ENCODE data around the gene MMRN2.

The MMRN2 gene

DNA sequence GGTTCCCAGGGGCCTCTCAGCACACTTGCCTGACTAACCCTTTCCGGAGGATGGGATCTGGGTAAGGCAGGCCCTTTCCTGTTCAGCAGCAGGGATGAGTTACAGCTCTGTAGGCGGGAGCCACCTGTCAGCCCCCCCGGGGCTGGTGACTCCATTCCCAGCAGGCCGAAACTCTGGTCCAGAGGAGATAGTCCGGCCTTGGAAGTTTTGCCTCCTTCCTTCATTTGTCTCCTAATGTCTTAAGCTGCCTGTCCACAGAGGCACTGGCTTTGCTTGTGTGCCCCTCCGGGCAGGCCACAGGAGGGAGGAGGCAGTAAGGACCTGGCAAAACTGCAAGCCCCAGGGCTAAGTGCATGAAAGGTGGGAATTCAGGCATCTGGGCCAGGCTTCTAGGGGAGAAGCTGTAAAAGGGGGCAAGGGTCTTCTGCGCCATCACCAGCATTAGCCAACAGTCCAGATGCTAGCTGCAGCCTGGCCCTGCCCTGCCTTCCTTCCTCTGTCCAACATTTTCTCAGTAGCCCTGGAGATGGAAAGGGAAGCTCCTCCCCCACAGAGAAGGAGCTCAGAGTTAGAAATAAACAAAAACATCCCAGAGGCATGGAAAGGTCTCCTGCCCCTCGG lies 12.1 kb upstream of the MMRN2 start:
- no peak for DNase-seq

DNA sequence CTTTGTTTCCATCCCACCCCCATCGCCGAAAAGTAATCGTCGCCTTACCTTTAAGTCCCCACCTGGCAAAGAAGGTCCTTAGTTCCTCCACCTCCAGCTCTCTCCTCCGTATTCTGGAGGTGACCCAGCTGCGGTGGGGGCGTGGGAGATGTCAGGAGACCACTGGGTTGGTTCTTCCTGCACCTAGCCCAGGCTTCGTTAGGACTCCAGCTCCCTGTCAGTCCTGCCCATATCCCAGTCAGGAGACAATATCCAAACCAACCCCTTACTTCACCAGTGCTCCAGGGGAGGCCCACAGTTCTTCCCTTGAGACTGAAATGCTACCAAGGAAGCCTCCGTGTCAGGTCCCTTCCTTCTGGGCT lies 11.6 kb upstream of the MMRN2 start:
- no peak for DNase-seq

DNA sequence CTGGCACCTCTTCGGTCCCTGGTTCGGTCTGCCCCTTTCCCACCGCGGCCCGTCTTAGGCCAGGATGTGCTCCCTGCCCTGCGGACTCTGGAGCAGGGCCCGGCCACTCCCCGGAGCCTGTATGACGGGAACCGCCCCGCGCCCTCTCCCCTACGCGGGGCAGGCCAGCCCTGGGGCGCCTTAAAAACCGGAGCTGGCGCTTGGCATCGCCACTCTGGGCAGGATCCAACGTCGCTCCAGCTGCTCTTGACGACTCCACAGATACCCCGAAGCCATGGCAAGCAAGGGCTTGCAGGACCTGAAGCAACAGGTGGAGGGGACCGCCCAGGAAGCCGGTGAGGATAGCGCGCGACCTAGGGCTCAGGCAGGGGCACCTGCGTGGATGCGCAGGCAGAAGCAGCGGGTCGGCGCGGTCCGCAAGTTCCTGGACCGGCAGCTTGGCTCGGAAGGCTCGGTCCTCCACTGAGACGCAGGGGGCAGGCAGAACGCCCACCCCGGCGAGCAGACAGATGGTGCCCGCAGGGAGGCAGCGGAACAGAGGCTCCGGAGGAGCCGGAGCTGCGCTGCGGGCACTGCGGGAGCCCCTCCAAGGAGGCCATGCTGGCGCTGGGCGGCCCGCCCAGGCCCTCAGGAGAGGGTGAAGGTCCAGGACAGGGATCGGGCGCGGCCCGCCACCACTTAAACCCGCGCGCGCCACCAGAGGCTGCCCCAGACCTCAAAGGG lies 11.0 kb upstream of the MMRN2 start, which contains the start of gene ADIRF:
TSS of gene ADIRF (plus strand) at position 212 of the 723 bp plus-strand sequence. CDS start at position 275, 63 bp downstream.
- DNase-seq = no peak

DNA sequence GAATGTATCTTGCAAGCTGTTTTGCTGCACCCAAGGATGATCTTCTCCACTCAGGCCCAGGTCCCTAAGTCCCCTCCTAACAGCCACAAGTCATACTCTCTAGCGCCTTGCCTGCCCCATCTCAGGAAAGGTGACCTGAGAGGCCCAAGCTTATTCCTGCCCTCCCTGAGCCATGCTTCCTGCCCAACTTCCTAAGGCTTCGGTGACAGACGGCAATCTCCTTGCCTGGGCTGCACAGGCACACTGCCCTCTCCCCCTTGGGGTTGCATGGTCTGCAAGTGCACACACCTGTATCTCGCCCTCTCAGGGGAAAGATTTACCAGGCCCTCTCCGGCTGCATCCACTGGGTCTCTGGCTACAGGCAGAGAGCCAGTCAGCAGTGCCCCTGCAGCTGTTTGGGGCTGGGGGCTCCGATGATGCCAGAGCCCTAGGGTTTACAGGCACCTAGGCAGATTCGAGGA lies 10.1 kb upstream of the MMRN2 start:
- DNase-seq = no peak

DNA sequence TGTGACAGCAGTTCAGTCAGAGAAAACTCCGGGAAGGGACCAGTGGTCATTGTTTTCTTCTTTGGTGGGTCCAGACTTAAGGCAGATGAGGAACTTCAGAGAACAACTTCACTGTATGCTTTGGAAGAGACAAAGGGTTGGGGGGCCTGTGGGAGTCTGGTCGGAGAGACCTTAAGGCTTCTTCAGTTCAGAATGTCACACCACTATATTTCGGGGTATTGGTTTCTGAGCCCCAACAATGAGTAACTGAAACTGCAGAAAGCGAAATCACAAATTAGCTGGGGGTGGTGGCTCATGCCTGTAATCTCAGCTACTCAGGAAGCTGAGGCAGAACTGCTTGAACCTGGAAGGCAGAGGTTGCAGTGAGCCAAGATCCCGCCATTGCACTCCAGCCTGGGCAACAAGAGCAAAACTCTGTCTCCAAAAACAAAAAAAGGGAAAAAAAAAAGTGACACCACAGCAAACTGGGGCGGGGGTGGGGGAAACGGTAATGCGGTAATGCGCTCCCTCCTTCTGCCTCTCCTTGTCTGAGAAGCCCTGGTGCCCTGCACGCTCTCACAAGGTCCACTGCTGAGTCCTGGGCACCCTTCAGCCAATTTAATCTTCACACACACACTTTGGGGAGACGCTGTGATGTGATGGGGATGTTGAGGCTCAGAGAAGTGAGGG lies 8.7 kb upstream of the MMRN2 start:
- DNase-seq = peak in 1 of 2 experiments; percentile 22

DNA sequence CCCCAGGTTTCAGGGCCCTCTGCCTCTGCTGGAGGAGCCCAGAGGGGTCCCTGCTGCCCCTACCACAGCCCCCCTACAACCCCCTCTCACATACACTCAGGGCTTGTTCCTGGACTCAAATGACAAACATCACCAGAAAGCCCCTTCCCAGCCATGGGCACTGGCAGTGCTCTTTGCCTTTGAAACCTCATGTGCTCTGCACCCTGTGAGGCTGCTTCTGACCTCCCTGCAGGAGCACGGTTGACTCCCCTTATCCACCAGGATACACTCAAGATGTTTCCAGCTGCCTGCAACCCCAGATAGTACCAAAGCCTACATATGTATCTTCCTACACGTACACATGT lies 7.4 kb upstream of the MMRN2 start:
- DNase-seq = no peak

DNA sequence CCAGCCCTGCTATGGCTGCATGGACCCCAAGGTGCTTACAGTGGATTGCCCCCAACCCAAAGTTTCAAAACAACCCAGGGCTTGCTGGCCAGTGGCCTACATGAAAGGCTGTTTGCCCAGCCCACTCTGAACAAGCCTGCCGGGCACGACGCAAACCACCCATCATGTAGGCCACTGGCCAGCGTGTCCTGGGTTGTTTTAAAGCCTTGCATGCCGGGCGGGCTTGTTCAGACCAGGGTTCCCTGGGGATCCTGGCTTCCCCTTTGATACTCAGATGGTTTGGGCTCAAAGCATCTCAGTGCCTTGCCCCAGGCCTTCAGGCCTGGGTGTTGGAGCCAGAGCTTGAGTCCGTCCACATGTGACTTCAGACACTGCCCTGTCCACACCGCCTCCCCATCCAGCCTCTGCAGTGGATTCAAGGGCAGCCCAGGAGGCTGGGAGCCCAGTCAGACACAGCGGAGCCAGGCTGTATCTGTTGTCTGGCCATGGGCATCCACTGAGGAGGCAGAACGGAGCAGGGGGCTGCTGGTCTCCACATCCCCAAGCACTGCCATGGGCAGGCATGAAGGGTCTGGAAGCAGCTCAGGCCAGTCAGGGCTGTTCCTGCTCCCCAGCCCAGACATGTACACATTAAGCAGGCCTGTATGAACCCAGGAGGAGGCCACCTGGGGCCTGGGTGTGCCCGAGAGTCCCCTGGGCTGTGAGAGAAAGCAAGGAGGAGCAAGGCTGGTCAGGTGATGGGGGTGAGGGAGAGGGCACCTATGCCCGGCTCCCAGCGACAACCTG lies 6.8 kb upstream of the MMRN2 start:
- no peak for DNase-seq

DNA sequence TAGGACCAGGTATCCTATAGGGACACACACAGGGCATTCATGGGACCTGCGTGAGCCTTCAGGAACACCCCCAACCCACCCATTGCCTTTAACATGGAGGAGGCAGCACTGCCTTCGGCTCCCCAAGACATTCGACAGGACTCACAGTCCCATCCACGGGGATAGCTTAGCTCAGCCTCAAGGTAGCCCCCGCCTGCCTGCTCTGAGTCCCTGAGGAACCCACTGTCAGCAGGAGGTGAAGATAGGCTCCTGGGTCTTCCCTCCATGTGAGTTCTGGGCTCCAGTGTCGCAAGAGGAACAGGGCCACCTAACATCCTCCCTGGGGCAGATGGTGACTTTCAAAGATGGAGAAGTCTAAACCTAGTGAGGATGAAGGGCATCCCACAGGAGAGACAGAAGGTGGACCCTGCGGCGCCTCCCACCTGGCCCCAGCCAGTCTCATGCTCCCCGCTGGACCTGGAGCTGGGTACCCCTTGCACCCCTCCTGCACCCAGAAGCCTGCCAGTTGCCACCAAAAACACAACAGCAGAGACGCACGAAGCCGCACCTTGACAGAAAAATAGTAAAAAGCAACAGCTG lies 6.0 kb upstream of the MMRN2 start:
- DNase-seq = no peak

DNA sequence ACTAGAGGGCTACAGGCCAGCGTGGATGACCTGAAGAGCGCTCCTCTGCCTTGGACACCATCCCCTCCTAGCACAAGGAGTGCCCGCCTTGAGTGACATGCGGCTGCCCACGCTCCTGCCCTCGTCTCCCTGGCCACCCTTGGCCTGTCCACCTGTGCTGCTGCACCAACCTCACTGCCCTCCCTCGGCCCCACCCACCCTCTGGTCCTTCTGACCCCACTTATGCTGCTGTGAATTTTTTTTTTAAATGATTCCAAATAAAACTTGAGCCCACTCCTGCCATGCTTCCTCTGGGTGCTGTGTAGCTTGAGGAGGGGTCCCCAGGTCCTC lies 5.5 kb upstream of the MMRN2 start:
- no peak for DNase-seq

DNA sequence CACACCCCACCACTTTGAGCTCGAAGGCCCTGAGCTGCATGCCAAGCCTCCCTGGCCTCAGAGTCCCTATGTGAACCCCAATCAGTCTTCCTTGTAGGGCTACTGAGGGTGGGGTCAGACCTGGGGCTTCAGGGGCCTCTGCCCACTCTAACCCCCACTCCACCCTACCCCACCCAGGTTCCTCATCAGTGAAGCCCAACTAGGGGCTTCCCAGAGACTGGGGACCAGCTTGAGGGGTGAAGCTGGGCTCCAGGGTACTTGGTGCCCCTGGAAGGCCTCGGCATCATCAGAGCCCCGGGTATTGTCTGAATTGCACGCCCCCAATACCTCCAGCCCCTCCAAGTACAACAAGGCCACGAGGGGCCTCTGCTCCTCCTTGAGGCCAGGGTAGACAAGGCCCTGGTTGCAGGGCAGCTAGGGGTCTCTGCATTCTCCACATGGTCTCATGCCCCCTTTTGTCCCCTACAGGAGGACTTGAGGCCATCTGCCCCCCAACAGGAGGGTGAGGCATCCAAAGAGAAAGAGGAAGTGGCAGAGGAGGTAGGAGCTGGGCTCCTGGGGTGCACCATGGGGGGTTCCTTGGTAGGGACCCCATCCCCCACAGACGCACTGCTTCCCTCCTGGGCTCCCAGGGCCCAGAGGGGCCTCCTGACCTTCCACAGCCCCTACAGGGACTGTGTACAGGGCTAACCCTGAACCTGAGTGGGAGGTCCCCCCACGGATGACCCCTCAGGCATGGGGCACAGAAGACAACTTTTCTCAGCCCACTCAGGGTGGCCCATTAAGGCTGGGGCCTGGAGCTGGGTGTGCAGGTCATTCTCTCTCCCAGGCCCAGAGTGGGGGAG lies 4.9 kb upstream of the MMRN2 start:
- DNase-seq = no peak

DNA sequence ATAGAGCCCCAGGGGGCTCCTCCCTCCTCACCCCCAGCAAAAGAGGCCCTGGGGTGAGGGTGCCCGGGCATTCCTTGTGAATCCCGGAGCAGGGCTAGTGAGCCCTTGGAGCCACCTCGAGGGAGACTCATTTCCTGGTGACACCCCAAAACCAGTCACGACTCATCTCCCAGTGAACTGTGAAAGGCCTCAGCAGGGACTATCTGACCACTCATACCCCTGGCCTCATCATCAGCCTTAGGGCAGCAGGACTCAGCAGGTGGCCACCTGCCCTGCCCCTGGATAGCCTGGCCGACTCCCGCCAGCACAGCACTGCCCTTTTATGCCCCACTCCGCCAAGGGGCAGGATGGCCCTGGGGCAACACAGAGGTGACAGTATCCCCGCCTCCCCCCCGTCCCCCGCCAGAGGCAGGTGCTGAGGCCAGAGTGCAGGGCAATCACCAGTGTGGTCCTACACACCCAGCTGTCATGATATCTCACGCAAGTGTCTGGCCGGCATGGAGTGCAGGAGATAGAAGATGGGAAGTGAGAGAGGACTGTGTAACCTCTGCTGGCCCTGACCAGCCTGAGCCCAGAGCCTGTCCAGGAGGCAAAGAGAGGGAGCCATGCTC lies 4.2 kb upstream of the MMRN2 start:
- no peak for DNase-seq

DNA sequence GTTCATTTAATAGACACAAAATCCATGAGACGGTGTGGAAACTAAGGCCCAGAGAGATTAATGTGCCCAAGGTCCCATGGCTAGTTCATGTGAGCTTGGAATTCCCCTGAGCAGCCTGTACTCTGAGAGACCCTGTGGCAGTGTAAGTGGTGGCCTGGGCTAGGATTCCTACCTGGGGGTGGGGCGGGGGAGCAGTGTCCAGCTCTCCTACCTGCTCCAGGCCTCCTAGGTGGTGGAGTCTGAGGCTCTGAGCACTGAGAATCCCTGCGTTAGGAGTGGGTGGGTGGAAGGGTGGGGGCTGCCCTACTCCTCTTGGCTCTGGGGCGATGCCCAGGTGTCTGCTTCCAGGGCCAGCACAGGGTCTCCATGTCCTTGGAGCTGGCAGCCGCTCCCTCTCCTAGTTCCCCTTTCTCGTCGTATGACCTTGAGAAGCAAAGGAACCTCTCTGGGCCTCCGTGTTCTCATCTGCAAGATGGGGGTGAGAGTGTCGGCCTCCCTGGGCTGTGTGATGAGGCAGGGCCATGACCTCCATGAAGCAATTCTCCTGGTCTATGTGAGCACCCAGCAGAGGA lies 3.5 kb upstream of the MMRN2 start:
- DNase-seq = no peak

DNA sequence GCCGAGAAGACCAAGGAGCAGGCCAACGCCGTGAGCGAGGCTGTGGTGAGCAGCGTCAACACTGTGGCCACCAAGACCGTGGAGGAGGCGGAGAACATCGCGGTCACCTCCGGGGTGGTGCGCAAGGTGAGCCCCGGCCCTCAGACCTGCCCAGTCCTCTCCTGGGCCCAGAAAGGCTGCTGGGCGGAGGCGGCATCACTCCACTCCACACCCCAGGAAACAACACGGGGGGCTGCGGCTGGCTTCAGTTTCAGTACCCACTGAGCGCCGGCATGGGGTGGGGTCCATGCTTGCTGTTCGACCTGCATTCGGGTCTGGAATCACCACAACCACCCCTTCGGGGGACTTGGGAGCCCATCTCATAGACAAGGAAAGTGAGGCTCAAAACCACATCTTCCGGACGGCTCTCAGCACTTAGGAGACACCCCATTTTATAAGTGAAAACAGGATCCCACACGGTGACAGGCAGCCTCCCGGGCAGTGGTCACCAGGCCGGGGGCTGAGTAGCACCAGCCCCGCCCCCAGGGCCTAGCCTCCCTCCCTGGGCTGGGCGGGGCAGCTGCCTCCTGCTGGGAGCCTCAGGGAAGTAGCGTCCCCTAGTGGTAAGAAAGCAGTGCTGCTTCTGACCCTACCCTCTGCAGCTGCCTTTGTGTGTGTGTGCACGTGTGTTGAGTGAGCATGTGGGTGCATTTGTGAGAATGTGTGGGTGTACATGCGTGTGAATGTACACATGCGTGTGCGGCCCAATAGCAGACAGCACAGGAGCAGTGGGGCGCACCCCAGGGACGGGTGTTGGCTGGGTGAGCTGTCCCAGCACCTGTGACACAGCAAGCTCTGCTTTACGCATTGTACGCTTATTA lies 2.8 kb upstream of the MMRN2 start:
- DNase-seq = no peak

DNA sequence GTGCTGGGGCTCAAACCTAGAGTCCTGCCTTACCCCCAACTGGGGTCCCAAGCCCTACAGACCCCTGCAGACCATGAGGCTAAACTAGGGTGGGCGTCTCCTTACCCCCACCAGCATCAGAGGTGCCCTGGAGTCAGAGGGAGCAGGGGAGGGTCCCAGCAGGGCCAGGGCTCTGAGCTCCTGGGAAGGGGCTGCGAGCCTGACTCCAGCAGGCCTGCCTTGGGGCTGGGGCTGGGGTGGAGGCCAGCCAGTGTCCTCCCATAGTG lies 2.3 kb upstream of the MMRN2 start:
- no peak for DNase-seq

DNA sequence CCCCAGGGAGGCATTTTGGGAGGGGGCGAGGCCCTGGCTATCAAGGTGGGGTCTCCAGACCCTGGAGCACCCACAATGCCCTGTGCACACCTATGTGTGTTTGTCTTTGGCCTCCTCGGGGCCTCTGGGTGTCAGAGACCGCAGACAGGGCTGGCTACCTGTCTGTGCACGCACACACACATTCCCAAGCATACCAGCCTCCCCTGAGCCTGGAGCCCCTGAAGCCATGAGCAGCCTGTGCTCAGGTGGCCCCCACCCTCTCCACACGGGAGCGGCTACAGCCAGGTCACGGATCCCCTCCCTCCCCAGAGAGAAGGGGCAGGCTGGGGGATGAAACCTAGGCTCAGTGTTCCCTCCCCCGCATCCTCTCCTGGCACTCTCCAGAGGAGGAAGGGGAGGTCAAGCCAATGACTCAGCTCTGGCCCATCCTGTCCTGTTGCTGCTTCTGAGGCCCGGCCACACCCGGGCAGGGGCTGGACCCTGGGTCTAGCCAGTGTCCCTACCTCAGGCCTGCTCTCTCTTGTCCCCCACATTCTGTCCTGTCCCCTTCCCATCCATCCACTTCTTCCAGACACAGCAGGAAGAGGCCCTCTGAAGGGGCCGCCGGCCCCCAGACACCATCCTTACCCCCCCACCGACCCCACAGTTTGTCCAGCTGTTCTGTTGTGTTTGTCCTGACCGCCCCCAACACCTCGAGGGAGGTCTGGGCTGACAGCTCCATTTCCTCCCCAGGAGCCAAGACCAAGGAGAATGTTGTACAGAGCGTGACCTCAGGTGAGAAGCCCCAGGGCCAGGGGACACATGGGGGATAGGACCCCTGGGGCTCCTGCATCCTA lies 1.7 kb upstream of the MMRN2 start:
- DNase-seq = no peak

DNA sequence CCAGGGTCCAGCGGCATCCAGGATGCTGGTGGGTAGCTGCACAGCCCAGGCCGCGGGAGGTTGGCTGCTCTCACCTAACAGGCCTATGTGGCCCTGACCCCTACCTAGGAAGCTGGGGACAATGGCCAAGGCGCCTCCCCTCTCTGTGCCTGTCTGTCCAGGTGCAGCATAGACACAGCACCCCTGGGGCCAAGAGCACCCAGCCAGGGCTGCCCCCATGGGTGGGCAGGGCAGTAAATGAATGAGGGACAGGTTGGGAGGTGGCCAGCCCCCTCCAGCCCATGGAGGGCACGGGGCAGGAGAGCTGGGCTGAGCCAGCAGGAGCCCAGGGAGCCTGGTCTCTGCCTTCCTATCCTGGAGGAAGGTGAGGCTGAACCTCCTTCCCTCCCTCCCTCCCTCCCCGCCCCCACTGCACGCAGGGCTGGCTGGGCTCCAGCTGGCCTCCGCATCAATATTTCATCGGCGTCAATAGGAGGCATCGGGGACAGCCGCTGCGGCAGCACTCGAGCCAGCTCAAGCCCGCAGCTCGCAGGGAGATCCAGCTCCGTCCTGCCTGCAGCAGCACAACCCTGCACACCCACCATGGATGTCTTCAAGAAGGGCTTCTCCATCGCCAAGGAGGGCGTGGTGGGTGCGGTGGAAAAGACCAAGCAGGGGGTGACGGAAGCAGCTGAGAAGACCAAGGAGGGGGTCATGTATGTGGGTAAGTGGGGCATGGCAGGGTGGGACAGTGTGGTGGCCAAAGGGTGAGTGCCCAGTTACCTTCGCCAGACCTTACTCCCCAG lies 893 bp upstream of the MMRN2 start, which contains the start of gene SNCG:
TSS of gene SNCG (plus strand) at position 484 of the 785 bp plus-strand sequence. CDS start at position 583, 99 bp downstream.
- no peak for DNase-seq

DNA sequence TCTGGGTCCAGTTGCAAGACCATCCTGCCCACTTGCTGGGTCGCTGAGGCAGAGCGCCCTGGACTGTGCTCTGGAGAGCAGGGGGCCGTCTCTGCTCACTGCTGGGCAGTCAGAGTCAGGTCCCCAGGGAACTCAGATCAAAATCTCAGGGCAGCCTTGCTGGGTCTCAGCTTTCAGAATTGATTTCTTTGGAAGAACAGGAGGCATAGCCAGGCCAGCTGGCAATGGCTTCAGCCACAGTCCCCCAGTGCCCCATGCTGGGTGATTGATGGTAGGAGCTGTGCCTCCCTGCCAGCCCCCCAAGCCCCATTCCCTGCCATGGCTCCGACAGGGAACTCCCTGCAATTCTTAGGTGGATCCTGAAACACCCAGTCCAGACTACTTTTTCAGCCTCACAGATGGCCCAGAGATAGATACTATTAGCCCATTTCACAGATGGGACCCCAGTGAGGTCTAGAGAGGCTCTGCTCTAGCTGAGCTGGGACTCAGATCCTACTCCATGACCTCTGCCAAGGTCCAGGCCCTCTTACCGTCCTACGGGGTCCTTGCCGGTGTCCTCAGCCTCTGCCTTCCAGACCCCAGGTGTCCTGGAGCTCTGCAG lies 467 bp downstream of the MMRN2 start:
- no peak for DNase-seq

DNA sequence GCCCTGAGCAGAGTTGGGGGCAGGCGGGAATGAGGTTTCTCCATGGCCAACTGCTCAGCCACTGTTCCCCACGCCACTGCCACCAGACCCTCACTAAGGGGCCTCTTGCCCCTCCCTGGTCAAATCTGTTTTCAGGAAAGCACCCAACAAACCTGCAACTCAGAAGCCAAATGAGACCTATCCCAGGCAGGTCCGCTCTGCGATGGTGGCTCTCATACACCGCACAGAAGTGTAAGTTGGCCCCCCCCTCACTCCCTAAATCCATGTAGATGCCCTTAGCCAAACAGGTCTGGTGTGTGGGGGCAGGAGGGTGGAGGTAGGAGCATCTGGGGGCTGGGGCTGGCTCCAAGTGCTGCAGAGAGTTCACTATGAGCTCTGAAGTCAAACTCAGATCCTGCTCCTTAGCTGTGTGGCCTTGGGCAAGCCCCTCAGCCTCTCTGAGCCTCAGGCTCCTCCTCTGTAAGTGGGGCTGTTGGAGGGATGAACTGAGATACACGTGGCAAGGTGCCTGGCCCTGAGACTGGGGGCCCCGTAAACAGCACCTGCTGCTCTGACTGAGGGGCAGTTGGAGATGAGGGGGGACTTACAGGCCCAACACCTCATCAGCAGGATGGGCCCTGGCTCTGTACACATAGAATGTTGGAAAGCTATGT lies 1.1 kb downstream of the MMRN2 start:
- no peak for DNase-seq
